HepG2 (cell line): ENCODE results near the gene ADI1. TPM values are rescaled to one million over a fixed set of nuclear protein-coding genes. Genes with fewer than 3 reads are reported as not detected.

Source experiments
- CBX1 ChIP-seq: IDR thresholded peaks from one replicate; pipeline ENCODE4 v1.6.1; 2016; ENCODE audit warnings: antibody characterized with exemption, low read depth
- CTCF ChIP-seq: sonication (generic); formaldehyde crosslinking; IDR thresholded peaks from 2 replicates; pipeline ENCODE4 v1.5.0; 2020; ENCODE audit warnings: mild to moderate bottlenecking, missing genetic modification reagents, moderate library complexity
- KDM1A ChIP-seq: IDR thresholded peaks from 2 replicates; pipeline ENCODE4 v1.6.1; 2016; ENCODE audit warnings: missing compliant biosample characterization
- KDM3A ChIP-seq: IDR thresholded peaks from 2 replicates; pipeline ENCODE4 v1.6.1; 2018; ENCODE audit warnings: low read depth, missing compliant biosample characterization
- LCORL ChIP-seq, 2 experiments: fragments of 450-650 bp in 1 of 2; sonication (generic) in 1 of 2; formaldehyde crosslinking in 1 of 2; IDR thresholded peaks; 2 replicates each; pipeline versions ENCODE4 v1.5.0 to v1.6.1; 2017 to 2020; ENCODE audit warnings: antibody characterized with exemption in 1 of 2, missing genetic modification reagents in 1 of 2
- MED8 ChIP-seq: sonication (generic); formaldehyde crosslinking; IDR thresholded peaks from 2 replicates; pipeline ENCODE4 v1.8.1; 2023; ENCODE audit warnings: mild to moderate bottlenecking, missing genetic modification reagents; ENCODE audit not compliant: insufficient replicate concordance
- NFIB ChIP-seq: sonication (generic); formaldehyde crosslinking; IDR thresholded peaks from 2 replicates; pipeline ENCODE4 v1.9.0; 2021; ENCODE audit warnings: missing genetic modification reagents, mild to moderate bottlenecking, borderline replicate concordance
- POLR2AphosphoS2 ChIP-seq: IDR thresholded peaks from 2 replicates; pipeline ENCODE4 v1.6.1; 2011; ENCODE audit warnings: low read depth, low read length, improper control_type of control experiment
- SATB2 ChIP-seq: sonication (generic); formaldehyde crosslinking; IDR thresholded peaks from 2 replicates; pipeline ENCODE4 v1.5.0; 2020; ENCODE audit warnings: missing genetic modification reagents
- SMAD9 ChIP-seq: sonication (generic); formaldehyde crosslinking; IDR thresholded peaks from 2 replicates; pipeline ENCODE4 v1.5.1; 2020; ENCODE audit warnings: mild to moderate bottlenecking, missing genetic modification reagents
- SOX13 ChIP-seq, 3 experiments: fragments of 450-650 bp in 1 of 3; sonication (generic) in 1 of 3; formaldehyde crosslinking in 1 of 3; IDR thresholded peaks in 2 of 3; conservative IDR thresholded peaks in 1 of 3; 2 replicates each; pipeline versions ENCODE4 v1.5.0 to v1.6.1; 2016 to 2020; ENCODE audit warnings: antibody characterized with exemption in 1 of 3, mild to moderate bottlenecking in 1 of 3, missing compliant biosample characterization in 1 of 3, missing genetic modification reagents in 1 of 3, moderate library complexity in 1 of 3
- SP4 ChIP-seq: sonication (generic); formaldehyde crosslinking; IDR thresholded peaks from 2 replicates; pipeline ENCODE4 v1.8.1; 2023; ENCODE audit warnings: mild to moderate bottlenecking, missing genetic modification reagents
- SRSF9 ChIP-seq: fragments of 200-400 bp; formaldehyde crosslinking; IDR thresholded peaks from 2 replicates; pipeline ENCODE4 v1.6.1; 2018; ENCODE audit warnings: borderline replicate concordance, mild to moderate bottlenecking, low read depth, low read length; ENCODE audit not compliant: insufficient read depth, poor library complexity, severe bottlenecking
- TEAD2 ChIP-seq: sonication (generic); formaldehyde crosslinking; IDR thresholded peaks from 2 replicates; pipeline ENCODE4 v1.9.0; 2021; ENCODE audit warnings: missing genetic modification reagents
- YEATS4 ChIP-seq: sonication (generic); formaldehyde crosslinking; IDR thresholded peaks from 2 replicates; pipeline ENCODE4 v1.4.0; 2020; ENCODE audit warnings: missing genetic modification reagents, borderline replicate concordance
- ZNF282 ChIP-seq: fragments of 450-650 bp; IDR thresholded peaks from 2 replicates; pipeline ENCODE4 v1.6.1; 2018; ENCODE audit not compliant: partially characterized antibody
- ZNF33B ChIP-seq: sonication (generic); formaldehyde crosslinking; IDR thresholded peaks from 2 replicates; pipeline ENCODE4 v1.5.1; 2020; ENCODE audit warnings: mild to moderate bottlenecking, missing genetic modification reagents
- ZNF441 ChIP-seq: sonication (generic); formaldehyde crosslinking; IDR thresholded peaks from 2 replicates; pipeline ENCODE4 v1.7.0; 2021; ENCODE audit warnings: missing genetic modification reagents, borderline replicate concordance
- ZNF451 ChIP-seq: sonication (generic); formaldehyde crosslinking; IDR thresholded peaks from 2 replicates; pipeline ENCODE4 v1.5.0; 2020; ENCODE audit warnings: mild to moderate bottlenecking, missing genetic modification reagents
- ZNF639 ChIP-seq: conservative IDR thresholded peaks from 2 replicates; pipeline ENCODE4 v1.6.1; 2018; ENCODE audit warnings: missing genetic modification reagents
- ZNF660 ChIP-seq: sonication (generic); formaldehyde crosslinking; IDR thresholded peaks from 2 replicates; pipeline ENCODE4 v1.5.1; 2020; ENCODE audit warnings: mild to moderate bottlenecking, low read depth, missing genetic modification reagents, borderline replicate concordance
- ZNF720 ChIP-seq: sonication (generic); formaldehyde crosslinking; IDR thresholded peaks from 2 replicates; pipeline ENCODE4 v1.4.0; 2020; ENCODE audit warnings: missing genetic modification reagents
- ZNF841 ChIP-seq: sonication (generic); formaldehyde crosslinking; IDR thresholded peaks from 2 replicates; pipeline ENCODE4 v1.8.1; 2023; ENCODE audit warnings: missing genetic modification reagents, borderline replicate concordance
- polyA plus RNA-seq, 8 experiments: library from polyadenylated mRNA; depleted of rRNA in 3 of 8; stranded (reverse) in 7 of 8; unstranded in 1 of 8; fragments of >200 nt; fragmentation: Illumina TruSeq in 4 of 8; extraction: Trizol in 4 of 8; gene quantifications; 2 replicates each; pipeline versions ENCODE4 v1.2.1 to v1.2.3, GENCODE V29; 2011 to 2016; ENCODE audit warnings: low read depth in 4 of 8, missing spikeins in 1 of 8, mixed read lengths in 1 of 8; ENCODE audit not compliant: insufficient read depth in 1 of 8
- total RNA-seq, 5 experiments: library from RNA; depleted of rRNA; stranded (reverse); fragments of >200 nt; fragmentation: Illumina TruSeq; extraction: Trizol; gene quantifications; 2 replicates each; pipeline ENCODE4 v1.2.3, GENCODE V29; 2016; ENCODE audit warnings: low read depth in 1 of 5
- TF ChIP-seq, protein P1 (sequence below): sonication (generic); formaldehyde crosslinking; IDR thresholded peaks from 2 replicates; pipeline ENCODE4 v1.5.1; 2020; ENCODE audit warnings: missing genetic modification reagents, mild to moderate bottlenecking, borderline replicate concordance
- TF ChIP-seq, protein P2 (sequence below): sonication (generic); formaldehyde crosslinking; IDR thresholded peaks from 2 replicates; pipeline ENCODE4 v1.4.0; 2020; ENCODE audit warnings: missing genetic modification reagents

Gene ADI1
- total and polyA plus RNA-seq, 2 of the 13 experiments (the other 11 are each of a cell fraction or from before 2014, with no cell fraction given), result 28.7 to 123 TPM

DNA sequence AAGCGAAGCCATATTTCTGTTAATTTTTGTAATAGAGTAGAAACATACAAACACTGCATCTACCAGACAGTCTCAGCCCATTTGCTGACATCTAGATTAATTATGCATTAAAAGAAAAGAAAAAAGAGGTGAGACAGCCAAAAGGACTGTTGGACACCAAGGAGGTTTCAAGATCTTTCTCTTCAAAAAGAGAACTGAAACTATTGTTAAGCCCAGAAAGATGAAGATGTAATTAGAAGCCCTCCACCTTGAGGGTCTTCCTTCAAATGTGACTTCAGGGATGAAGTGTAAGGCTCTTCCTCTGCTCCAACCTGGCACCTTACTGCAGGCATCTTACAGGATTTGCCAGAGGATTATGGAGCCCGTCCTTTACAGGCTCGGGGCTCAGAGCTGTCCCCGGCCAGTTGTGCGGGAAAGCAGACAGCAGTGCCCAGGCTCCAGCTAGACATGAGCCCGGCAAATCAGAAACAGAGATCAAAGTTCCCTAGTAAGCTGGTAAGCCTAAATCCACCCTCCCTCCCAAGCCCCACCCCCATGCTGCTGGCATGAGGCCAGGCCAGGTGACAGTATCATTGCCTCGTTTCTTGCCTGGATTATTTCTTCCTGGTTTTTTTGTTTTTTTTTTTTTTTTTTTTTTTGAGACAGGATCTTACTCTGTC, 38.9 kb downstream of the ADI1 start (continued):
- TF ChIP-seq LCORL (IDR thresholded peaks at IDR 0.05) (no peak; the same call in 1 of the 2 replicates), LCORL (CRISPR knock-in tag; IDR thresholded peaks at IDR 0.05) (peak; percentile 70; the same call in 1 of the 2 replicates), ZNF841 (no peak), ZNF441 (CRISPR knock-in tag) (peak; percentile 76; the same call in 1 of the 2 replicates), CBX1 (no peak), CTCF (CRISPR knock-in tag) (no peak), TEAD2 (CRISPR knock-in tag) (no peak), MED8 (CRISPR knock-in tag) (no peak), ZNF282 (no peak), SOX13 (IDR thresholded peaks at IDR 0.05) (no peak), SOX13 (CRISPR knock-in tag; conservative IDR thresholded peaks at IDR 0.05 in 1 of 2, IDR thresholded peaks at IDR 0.05 in 1 of 2) (0 out of 4 replicates have a peak, but pooled peaks of 1 of the 2 experiments have one; percentile 29), KDM3A (CRISPR knock-in tag) (no peak), ZNF660 (CRISPR knock-in tag) (no peak), ZNF33B (CRISPR knock-in tag) (no peak), SMAD9 (no peak), YEATS4 (CRISPR knock-in tag) (no peak), ZNF639 (CRISPR knock-in tag) (no peak), ZNF720 (CRISPR knock-in tag) (no peak), SRSF9 (no peak), SP4 (CRISPR knock-in tag) (no peak), ZNF451 (no peak), SATB2 (CRISPR knock-in tag) (no peak), POLR2AphosphoS2 (no peak), KDM1A (CRISPR knock-in tag) (no peak), NFIB (CRISPR knock-in tag) (no peak)
- TF ChIP-seq, protein P1, sequence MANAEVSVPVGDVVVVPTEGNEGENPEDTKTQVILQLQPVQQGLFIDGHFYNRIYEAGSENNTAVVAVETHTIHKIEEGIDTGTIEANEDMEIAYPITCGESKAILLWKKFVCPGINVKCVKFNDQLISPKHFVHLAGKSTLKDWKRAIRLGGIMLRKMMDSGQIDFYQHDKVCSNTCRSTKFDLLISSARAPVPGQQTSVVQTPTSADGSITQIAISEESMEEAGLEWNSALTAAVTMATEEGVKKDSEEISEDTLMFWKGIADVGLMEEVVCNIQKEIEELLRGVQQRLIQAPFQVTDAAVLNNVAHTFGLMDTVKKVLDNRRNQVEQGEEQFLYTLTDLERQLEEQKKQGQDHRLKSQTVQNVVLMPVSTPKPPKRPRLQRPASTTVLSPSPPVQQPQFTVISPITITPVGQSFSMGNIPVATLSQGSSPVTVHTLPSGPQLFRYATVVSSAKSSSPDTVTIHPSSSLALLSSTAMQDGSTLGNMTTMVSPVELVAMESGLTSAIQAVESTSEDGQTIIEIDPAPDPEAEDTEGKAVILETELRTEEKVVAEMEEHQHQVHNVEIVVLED, result no peak
- TF ChIP-seq, protein P2, sequence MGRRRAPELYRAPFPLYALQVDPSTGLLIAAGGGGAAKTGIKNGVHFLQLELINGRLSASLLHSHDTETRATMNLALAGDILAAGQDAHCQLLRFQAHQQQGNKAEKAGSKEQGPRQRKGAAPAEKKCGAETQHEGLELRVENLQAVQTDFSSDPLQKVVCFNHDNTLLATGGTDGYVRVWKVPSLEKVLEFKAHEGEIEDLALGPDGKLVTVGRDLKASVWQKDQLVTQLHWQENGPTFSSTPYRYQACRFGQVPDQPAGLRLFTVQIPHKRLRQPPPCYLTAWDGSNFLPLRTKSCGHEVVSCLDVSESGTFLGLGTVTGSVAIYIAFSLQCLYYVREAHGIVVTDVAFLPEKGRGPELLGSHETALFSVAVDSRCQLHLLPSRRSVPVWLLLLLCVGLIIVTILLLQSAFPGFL (CRISPR knock-in tag), result no peak
